ENCODE measurements around the gene TECR.
"Not testable (repeated sequence)": the region's sequence is repeated elsewhere in the genome, so short reads cannot be mapped to it uniquely, and the experiment has no call there.

TECR gene

DNA sequence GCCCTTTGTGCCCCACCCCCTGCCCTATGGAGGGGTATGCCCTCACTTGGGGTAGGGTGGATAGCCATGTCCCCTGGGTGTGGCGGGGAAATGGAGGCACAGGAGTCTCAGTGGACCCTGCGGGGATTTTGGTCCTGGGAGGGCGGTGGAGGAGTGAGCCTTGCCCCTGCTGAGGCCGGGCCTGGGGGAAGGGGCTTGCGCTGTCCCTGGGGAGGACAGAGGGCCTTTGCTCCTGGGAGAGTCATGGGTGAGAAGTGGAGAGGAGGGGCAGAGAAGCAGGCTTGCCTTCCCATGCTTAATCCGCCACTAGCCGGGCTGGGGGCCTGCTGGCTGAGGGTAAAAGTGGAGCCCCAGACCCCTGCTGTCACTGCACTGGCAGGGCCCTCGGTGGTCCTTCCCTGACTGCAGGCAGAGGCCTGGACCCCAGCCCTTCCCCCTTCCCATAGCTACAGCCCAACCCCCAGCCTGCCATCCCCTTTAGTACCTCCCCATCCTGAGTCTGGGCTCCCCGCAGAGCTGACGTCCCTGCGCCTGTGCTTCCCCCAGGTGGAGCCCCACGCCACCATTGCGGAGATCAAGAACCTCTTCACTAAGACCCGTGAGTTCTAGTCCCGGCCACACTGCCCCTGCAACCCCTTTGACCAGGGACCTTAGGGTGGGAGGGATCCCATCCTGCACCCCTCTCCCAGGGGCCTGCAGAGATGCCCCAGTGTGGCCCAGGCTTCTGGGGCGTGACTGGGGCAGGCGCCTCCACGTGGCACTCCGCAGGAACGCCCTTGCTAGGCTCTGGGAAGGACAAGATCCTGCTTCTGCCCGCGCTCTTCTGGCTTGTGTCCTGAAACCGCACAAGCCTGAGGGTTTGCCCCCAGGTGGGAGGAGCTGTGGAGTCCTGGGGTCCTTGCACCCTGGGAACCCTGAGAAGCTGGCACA, 33.5 kb downstream of the TECR start:
- no peak for DNase-seq

DNA sequence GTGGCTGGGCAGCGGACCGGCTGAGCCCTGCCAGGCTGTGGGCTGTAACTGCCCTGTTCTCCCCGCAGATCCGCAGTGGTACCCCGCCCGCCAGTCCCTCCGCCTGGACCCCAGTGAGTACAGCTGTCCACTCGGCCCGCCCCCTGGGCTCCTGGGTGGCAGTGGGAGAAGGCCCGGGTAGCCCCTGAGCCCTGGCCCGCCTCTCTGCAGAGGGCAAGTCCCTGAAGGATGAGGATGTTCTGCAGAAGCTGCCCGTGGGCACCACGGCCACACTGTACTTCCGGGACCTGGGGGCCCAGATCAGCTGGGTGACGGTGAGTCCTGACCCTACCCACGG, 34.2 kb downstream of the TECR start:
- DNase-seq = no peak

DNA sequence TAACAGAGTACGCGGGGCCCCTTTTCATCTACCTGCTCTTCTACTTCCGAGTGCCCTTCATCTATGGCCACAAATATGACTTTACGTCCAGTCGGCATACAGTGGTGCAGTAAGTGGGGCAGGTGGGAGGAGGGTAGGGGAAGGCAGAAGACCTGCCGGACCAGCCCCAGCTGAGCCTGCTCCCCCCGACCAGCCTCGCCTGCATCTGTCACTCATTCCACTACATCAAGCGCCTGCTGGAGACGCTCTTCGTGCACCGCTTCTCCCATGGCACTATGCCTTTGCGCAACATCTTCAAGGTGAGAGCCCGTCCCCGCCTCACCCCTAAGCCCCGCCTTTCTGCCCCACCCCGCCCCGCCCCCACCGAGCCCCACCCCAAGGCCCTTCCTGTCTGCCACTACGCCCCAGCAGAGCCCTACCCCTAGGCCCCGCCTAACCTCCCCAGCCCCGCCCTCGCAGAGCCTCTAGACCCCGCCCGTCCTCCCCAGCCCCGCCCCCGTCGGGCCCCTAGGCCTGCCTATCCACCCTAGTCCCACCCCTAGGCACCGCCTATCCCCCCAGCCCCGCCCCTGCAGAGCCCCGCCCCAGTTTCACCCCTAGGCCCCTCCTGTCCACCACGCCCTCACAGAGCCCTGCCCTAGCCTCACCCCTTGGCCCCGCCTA, 34.7 kb downstream of the TECR start:
- no peak for DNase-seq

DNA sequence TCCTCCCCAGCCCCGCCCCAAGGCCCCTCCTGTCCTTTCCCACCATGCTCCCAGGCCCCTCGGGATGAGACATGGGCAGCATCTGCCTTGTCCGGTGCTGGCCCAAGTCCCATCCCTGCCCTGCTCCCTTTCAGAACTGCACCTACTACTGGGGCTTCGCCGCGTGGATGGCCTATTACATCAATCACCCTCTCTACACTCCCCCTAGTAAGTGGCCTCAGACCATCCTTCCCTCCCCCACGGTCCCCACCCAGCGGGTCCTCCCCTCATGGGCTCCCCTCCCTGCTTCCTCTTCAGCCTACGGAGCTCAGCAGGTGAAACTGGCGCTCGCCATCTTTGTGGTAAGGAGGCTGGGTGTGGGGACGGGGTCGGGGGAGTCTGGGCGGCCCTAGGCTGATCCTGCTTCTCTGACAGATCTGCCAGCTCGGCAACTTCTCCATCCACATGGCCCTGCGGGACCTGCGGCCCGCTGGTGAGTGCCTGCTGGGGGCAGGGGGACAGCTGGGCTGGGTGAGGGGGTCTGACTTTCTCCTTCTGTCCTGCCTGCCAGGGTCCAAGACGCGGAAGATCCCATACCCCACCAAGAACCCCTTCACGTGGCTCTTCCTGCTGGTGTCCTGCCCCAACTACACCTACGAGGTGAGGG, 35.4 kb downstream of the TECR start:
- not testable (repeated sequence) for DNase-seq

DNA sequence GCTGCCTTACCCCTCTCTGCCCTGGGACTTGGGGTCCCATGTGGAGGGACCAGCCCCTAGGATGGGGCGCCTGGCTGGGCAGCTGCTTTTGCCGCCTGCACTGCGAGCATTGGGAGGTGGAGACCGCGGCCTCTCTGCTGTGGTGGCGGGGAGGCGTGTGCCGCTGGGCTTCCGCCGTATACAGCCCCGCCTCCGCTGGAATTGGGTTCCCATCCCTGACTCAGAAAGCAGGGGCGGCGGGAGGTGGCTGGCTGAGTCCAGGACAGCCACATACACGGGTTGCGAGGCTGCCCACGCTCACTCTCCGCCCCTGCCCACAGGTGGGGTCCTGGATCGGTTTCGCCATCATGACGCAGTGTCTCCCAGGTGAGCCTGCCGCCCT, 35.9 kb downstream of the TECR start:
- DNase-seq = no peak

DNA sequence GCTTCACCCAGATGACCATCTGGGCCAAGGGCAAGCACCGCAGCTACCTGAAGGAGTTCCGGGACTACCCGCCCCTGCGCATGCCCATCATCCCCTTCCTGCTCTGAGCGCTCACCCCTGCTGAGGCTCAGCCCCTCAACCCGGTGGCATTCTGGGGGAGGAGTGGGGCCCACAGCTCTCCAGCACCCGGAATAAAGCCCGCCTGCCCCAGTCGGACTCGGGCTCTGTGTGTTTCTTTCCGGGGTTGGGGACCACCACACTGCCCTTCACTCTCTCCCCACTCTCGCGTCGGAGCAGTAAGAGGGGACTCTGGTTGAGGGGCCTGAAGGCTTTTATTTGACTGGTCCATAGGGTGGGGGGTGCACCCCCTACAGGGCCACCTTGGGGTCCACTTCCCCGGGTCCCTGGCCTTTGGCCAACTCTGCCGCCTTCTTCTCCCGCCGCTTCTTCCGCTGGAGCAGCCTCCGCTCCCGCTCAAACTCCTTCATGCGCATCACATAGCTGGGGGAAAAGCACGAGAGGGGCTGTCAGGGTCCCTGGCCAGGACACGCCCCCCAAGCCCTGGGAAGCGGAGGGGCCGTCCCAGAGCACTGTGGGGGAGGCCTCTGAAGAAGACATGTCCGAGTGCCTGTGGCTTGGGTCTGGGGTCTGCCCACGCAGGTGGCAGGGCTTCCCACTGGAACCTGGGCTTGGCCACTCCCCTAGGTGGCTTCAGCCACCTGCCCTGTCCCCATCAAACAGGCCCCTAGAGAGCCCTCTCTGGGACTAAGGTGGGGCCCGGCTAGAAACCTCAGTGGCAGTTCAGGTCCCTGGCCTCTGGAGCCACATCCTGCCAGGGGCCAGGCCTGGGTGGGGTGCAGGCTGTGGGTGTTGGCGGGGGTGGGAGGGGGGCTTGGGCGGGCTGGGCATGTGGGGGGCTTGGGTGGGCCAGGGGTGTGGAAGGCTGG, 36.6 kb downstream of the TECR start:
- no peak for DNase-seq

DNA sequence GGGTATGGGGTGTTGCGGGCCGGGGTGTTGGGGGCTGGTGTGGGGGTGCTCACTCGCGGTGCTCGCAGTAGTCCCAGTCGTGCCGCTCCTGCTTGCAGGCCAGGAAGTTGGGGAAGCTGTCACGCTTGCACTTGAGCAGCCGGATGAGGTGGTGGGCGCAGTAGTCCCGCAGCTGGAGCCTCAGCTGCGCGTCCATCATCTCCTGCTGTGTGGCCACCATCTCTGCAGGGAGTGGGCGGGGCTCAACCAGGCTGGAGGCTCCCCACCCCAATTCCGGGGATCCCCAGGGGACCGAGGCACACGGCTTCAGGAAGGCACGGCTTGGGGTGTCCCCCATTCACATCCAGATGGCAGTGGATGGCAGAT, 37.3 kb downstream of the TECR start:
- no peak for DNase-seq

DNA sequence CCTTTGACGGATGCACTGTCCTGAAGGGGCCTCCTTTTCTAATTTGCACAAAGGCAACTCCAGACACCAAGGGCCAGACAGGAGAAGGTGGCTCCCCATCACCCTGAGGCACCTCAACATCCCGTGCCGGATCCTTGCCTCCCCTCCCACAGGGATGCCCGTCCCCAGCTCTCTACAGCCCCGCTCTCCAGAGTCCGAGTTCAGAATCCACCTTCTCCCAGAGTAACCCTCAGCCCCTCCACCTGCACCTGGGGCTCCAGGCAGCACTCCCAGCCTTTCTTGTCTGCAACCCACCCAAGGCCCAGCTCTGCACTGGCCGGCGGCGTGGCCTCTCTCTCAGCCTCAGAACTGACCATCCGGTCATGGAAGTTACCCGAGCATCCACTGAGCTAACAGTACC, 37.7 kb downstream of the TECR start:
- DNase-seq = no peak

DNA sequence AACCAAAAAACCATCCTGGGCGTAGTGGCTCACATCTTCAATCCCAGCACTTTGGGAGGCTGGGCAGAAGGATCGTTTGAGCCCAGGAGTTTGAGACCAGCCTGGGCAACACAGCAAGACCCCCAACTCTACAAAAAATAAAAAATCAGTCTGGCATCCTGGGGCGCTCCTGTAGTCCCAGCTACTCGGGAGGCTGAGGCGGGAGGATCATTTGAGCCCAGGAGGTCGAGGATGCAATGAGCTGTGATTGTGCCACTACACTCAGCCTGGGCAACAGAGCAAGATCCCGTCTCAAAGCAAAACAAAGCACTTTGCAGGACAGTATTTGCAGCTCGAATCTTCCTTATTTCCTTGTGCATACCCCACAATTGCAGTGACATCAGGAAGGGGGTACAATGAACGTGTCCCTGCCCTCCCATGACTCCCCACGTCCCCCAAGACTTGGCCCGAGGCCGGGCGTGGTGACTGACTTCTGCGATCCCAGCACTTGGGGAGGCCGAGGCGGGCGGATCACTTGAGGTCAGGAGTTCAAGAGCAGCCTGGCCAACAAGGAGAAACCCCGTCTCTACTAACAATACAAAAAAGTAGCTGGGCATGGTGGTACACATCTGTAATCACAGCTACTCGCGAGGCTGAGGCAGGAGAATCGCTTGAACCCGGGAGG, 41.6 kb downstream of the TECR start:
- DNase-seq = no peak

DNA sequence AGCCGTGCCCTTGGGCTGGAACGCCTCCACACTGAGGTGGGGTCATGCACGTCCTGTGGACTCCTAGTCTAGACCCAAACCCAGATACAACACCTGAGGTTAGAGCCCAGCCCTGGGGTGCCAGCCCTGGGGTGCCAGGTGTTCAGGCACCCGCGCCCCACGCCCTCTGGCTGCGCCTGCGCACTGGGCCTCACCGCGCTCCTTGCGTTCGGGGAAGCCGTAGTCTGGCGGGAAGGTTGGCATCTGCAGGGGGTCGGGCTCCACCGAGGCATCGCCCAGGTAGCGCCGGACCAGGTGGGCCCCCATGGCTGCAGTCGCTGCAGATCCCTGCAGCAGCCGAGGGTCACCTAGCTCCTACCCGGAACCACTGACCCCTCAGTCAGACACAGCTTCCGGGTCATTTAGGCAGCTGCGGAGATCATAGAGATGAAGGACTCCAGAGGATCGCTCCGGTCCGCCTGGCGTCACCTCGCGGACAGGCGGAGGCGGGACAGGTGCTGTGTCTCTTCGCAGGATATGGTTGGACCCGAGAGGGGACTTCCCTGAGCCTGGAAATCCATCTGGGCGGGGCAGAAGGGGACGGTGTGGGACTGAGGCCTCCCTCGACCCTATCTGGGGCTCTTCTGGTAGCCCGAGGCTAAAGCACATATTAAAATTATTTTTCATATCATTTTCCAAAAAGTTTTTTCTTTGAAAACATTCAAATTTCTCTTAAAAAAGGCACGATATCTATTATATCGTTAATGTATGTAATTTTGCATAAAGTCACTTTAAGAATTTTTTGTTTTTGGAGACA, 42.5 kb downstream of the TECR start, which contains the start of gene NDUFB7:
Gene NDUFB7, minus strand, starts transcription at position 372 of the 796 bp plus-strand sequence. Its CDS starts 66 bp downstream, at position 306.
- DNase-seq = peak; percentile 91

DNA sequence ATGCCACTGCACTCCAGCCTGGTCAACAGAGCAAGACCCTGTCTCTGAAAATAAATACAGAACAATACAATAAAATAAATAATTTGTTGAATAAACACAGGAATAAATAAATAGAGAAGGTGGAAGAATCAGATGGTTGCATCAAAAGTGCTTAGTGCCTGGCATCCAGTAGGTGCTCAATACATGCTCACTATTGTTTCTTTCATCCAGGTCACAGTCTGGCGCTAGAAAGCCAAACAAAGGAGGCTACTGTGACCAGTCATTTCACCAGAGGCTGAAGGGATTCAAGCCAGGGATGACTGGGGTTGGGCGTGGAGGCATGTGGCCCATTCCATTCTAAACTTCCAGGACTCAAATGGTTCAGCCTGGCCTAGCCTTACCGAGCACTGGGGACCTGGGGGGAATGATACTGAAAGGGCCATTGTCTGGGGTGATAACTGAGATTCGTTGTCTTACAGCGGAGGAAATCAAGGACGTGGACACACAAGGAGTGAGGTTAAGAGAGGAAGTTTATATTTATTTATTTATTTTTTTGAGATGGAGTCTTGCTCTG, 46.1 kb downstream of the TECR start:
- DNase-seq = no peak

DNA sequence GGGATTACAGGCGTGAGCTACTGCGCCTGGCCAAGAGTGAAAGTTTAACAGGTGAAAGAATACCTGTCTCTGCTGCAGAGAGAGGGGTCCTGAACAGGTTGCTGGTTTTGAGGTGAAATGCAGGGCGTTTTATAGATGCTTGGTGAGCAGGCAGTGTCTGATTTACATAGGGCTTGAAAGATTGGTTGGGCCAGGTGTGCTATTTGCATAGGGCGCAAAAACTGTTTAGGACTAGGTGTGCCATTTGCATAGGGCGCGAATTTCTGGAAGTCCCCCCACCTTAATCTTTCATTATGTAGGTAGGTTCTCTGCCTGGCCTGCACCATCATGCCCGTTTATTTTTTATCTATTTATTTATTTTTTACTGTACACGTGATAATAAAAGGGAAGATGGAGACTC, 47.0 kb downstream of the TECR start:
- no peak for DNase-seq

DNA sequence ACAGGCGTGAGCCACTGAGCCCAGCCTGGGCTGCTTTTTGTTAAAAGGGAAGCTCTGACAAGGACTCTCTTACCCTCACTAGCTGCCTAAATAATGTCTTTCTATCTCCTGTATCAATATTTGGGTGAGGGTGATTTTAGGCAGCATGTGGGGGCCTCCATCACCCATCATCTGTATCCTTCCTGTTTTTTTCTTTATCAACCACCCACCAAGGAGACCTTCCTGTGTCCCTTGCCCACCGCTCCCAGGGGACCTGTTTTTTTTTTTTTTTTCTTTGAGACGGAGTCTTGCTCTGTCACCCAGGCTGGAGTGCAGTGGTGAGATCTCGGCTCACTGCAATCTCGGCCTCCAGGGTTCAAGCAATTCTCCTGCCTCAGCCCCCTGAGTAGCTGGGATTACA, 47.9 kb downstream of the TECR start:
- DNase-seq = no peak

DNA sequence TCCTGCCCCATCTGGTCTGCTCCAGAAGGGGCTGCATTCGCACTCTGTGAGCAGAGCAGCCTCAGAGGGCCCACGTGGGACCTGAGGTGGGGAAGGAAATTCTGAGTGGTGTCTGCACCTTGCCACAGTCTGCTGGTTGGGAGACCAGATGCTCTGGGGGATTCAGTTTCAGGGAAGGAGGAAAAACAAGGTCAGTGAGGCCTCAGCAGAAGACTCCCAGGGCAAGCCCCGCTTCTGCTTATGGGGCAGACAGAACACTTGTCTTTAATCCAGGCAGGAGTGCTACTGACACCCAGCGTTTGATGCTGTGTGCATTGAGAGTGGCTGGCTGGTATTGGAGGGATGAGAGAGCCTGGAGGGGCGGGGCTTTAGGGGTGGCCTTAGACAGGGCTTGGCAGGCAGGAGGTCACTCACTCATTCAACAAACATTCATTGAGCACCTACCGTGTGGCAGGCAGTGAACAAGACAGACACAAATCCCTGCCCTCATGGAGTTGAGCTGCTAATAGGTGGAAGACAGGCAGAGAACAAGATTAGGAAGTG, 48.6 kb downstream of the TECR start:
- DNase-seq = no peak

DNA sequence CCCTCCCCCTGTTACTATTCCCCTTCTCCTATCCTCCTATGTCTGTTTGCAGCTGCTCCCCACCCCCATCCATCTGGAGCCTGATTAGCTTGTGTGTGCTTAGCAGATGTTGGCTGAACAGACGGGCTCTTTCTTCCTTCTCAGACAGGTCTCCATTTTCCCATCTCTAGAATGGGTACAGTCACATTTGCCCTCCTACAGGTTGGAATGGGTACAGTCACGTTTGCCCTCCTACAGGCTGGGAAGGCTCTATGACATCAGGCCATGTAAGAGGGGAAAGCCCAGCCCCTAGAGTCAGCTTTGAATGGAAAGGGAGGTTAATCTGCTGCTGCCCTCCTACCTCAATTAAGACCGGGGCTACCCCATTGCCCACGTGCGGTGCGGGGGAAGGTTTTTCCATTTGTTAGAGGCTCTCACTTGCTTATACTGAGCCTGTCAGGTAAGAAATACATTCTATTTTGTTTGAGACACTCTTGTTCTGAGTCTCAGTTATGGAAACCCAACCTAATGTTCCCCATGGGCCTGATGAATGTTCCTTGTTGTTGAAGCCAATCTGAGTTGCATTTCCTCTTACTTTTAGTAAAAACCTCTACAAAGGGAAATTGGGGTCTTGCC, 51.3 kb downstream of the TECR start:
- no peak for DNase-seq

DNA sequence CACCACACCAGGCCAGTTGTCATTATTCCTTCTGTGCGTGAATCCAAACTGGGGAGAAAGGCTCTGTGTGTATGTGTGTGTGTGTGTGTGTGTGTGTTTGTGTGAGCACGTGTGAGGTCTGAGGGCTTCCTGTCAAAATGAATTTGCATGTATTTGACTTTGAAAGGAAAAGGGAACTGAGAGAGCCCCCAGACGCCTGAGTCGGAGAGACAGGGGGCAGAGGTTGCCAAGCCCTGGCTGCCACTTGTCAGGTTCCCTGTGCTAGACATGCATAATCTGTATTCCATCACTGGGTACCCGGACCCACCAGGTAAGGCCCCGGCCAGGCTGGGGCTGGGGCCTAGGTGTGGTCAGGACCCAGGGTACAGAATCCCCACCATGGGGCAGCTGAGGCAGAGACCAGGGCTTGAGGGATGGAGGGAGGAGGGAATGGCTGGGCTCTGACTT, 53.5 kb downstream of the TECR start, which contains the start of gene CLEC17A:
Gene CLEC17A, plus strand, starts transcription at position 191 of the 447 bp plus-strand sequence. Its CDS starts 77 bp downstream, at position 268.
- DNase-seq = no peak

DNA sequence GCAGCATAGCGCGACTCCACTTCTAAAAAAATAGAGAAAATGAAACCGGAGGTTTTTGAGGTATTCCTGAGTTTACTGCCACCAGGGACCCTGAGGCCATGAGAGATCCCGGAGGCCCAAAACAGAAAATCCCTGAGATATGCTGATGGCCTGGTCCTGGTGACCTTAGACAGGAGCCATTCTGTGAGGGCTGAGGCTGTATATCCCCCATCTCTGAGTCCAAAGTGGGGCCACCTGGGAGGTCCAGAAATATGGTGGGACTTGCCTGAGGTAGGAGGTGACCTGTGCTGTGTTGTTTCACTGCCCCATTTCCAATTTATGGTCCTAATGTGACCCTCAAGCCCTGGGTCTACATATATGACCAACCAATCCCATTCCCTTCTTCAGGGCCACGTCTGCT, 55.0 kb downstream of the TECR start:
- not testable (repeated sequence) for DNase-seq

DNA sequence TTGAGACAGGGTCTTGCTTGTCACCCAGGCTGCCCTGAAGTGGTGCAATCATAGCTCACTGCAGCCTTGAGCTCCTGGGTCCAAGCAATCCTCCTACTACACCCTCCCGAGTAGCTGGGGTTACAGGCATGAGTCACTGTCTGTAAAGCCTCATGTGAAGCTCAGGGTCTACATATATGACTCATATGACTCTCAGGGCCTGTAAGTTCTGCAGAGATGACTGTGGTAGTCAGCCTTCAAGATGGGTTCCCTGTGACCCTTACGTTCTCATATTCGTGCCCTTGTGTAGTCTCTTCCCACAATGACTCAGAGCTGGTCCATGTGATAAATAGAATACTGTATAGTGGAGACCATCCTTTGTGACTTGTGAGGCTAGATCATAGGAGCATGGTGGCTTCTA, 55.8 kb downstream of the TECR start:
- DNase-seq = not testable (repeated sequence)

DNA sequence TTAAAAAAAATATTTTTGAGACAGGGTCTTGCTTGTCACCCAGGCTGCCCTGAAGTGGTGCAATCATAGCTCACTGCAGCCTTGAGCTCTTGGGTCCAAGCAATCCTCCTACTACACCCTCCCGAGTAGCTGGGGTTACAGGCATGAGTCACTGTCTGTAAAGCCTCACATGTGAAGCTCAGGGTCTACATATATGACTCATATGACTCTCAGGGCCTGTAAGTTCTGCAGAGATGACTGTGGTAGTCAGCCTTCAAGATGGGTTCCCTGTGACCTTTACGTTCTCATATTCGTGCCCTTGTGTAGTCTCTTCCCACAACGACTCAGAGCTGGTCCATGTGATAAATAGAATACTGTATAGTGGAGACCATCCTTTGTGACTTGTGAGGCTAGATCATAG, 60.0 kb downstream of the TECR start:
- not testable (repeated sequence) for DNase-seq

DNA sequence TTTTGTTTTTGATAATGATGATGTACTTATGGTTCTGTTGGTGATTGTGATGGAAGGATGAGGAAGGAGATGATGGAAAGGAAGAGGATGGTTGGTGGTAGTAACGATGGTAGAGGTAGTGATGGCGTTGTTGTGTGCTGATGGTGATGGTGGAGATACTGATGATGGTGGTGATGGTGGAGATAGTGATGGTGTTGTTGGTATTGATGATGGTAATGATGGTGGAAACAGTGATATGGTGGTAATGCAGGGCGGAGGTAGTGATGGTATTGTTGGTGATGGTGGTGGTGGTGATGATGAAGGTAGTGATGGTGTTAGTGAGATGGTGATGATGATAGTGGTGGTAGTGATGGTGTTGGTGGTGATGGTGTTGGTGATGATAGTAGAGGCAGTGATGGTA, 66.2 kb downstream of the TECR start:
- no peak for DNase-seq

Data from DMS79 treated with DMSO at 0.1 percent for 48 hours (cell line).